Smooth muscle cell (in vitro differentiated cells): ENCODE results near the gene DAB1. TPM values are rescaled to one million over a fixed set of nuclear protein-coding genes. Genes with fewer than 3 reads are reported as not detected.
"Not testable (repeated sequence)": the region's sequence is repeated elsewhere in the genome, so short reads cannot be mapped to it uniquely, and the experiment has no call there.

Source experiments
- DNase-seq: peaks from one replicate; lab custom pipeline; 2025; ENCODE audit not compliant: unreplicated experiment; lab: John Stamatoyannopoulos, UW
- H2AFZ ChIP-seq: fragments of 200-600 bp; sonication (generic); 2 replicates; pipeline ENCODE4 v1.6.0; 2016; ENCODE audit warnings: antibody characterized with exemption, low read depth, mild to moderate bottlenecking
- H3F3A ChIP-seq: fragments of 200-600 bp; sonication (generic); 2 replicates; pipeline ENCODE4 v1.6.0; 2017; ENCODE audit warnings: antibody characterized with exemption, low read depth
- H3K27ac ChIP-seq: fragments of 200-600 bp; sonication (generic); 2 replicates; pipeline ENCODE4 v1.5.1; 2016; ENCODE audit warnings: low read depth, mild to moderate bottlenecking
- H3K27me3 ChIP-seq: fragments of 200-600 bp; sonication (generic); 2 replicates; pipeline ENCODE4 v1.6.1; 2016; ENCODE audit warnings: low read depth, mild to moderate bottlenecking
- H3K36me3 ChIP-seq: fragments of 200-600 bp; sonication (generic); 2 replicates; pipeline ENCODE4 v1.5.1; 2016; ENCODE audit warnings: low read depth
- H3K4me1 ChIP-seq: fragments of 200-600 bp; sonication (generic); 2 replicates; pipeline ENCODE4 v1.5.1; 2016; ENCODE audit warnings: low read depth
- H3K4me2 ChIP-seq: fragments of 200-600 bp; sonication (generic); 2 replicates; pipeline ENCODE4 v1.6.0; 2016; ENCODE audit warnings: mild to moderate bottlenecking
- H3K4me3 ChIP-seq: fragments of 200-600 bp; sonication (generic); 2 replicates; pipeline ENCODE4 v1.5.1; 2016; ENCODE audit warnings: mild to moderate bottlenecking
- H3K79me2 ChIP-seq: fragments of 200-600 bp; sonication (generic); 2 replicates; pipeline ENCODE4 v1.6.0; 2016; ENCODE audit warnings: low read depth, mild to moderate bottlenecking
- H3K9ac ChIP-seq: fragments of 200-600 bp; sonication (generic); 2 replicates; pipeline ENCODE4 v1.6.0; 2016; ENCODE audit warnings: low read depth
- H3K9me3 ChIP-seq: fragments of 200-600 bp; sonication (generic); replicated peaks from 2 replicates; pipeline ENCODE4 v1.5.1; 2016; ENCODE audit warnings: low read depth
- H4K20me1 ChIP-seq: fragments of 200-600 bp; sonication (generic); 2 replicates; pipeline ENCODE4 v1.6.0; 2016; ENCODE audit warnings: low read depth
- CTCF ChIP-seq: fragments of 200-600 bp; sonication (generic); IDR thresholded peaks from 2 replicates; pipeline ENCODE4 v1.5.1; 2017; ENCODE audit warnings: borderline replicate concordance, mild to moderate bottlenecking, antibody characterized with exemption; ENCODE audit not compliant: insufficient read depth, poor library complexity, severe bottlenecking
- WGBS: methylation state at CpG from one replicate; pipeline ENCODE4 v1.1.7; 2016; ENCODE audit warnings: low lambda C conversion rate; 5-methylcytosine and 5-hydroxymethylcytosine counted together
- polyA plus RNA-seq: library from polyadenylated mRNA; unstranded; fragments of >200 nt; fragmentation: Nextera tagmentation; extraction: Ambion mirVana; gene quantifications from 2 replicates; pipeline ENCODE4 v1.2.1, GENCODE V29; 2016
- total RNA-seq: library from RNA; depleted of rRNA; stranded (reverse); fragments of >200 nt; gene quantifications from 2 replicates; pipeline ENCODE4 v1.2.3, GENCODE V29; 2014

The DAB1 gene
- total and polyA plus RNA-seq, 2 experiments from 2014 or later = 0.22 to 0.30 TPM

- no peak for TF ChIP-seq CTCF
- 89% methylated on average over 8 of the region's 8 CpGs for WGBS
These were observed 77.9 kb downstream of the DAB1 start for GRCh38 chr1:57345916-57346315.

DNA sequence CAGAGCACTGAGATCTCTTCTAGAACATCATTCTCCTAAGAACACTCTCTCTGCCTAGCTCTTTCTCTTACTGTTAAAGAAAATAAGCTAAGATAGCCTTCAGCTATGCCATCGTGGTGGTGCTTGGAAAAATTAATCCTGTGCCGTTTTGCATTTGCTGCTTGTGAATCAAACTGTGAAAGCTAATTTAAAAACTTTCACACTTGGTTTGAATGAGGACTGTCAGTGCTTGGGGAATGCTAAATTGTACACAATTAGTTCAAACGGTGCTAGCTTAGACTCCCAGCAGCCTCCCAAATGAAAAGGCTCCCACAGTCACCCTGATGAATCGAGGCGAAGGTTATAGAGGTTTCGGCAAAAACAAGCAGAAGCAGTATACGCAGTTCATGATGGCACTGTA, 79.6 kb downstream of the DAB1 start:
- Histone ChIP-seq H3K27ac (no peak overlapping the region), H4K20me1 (no peaks in the 10 kb centered on the region), H2AFZ (no peak overlapping the region), H3K79me2 (no peaks in the 10 kb centered on the region), H3K4me1 (no peaks in the 10 kb centered on the region), H3K4me2 (no peak overlapping the region), H3K4me3 (no peak overlapping the region), H3K9me3 (no peaks in the 10 kb centered on the region), H3F3A (no peaks in the 10 kb centered on the region), H3K36me3 (no peaks in the 10 kb centered on the region), H3K27me3 (no peaks in the 10 kb centered on the region), H3K9ac (no peak overlapping the region)
- WGBS = 93% methylated on average over 7 of the region's 7 CpGs
- no peak for DNase-seq
- no peak for TF ChIP-seq CTCF

More at GRCh38 chr1:57345916-57346315, 77.9 kb downstream of the DAB1 start:
- no peak overlapping the region for H3K9ac ChIP-seq
- H4K20me1 ChIP-seq = no peaks in the 10 kb centered on the region
- H3K27ac ChIP-seq = no peak overlapping the region
- no peaks in the 10 kb centered on the region for H3K27me3 ChIP-seq
- no peak overlapping the region for H3K4me2 ChIP-seq
- no peak overlapping the region for H3K4me3 ChIP-seq
- no peaks in the 10 kb centered on the region for H3K4me1 ChIP-seq
- no peaks in the 10 kb centered on the region for H3K36me3 ChIP-seq
- H3K79me2 ChIP-seq = no peaks in the 10 kb centered on the region
- H3F3A ChIP-seq = no peaks in the 10 kb centered on the region
- H3K9me3 ChIP-seq = no peaks in the 10 kb centered on the region
- no peak overlapping the region for H2AFZ ChIP-seq
- no peak for DNase-seq

- H3K27me3 ChIP-seq, H3K79me2 ChIP-seq, H3K4me2 ChIP-seq, H3K36me3 ChIP-seq, H3K27ac ChIP-seq, H3F3A ChIP-seq, H3K9me3 ChIP-seq, H3K4me3 ChIP-seq, H4K20me1 ChIP-seq, H2AFZ ChIP-seq, DNase-seq, H3K9ac ChIP-seq, H3K4me1 ChIP-seq: not testable (repeated sequence)
- WGBS = 88% methylated on average over 27 of the region's 34 CpGs
These were observed 80.5 kb downstream of the DAB1 start for GRCh38 chr1:57343298-57343915.

DNA sequence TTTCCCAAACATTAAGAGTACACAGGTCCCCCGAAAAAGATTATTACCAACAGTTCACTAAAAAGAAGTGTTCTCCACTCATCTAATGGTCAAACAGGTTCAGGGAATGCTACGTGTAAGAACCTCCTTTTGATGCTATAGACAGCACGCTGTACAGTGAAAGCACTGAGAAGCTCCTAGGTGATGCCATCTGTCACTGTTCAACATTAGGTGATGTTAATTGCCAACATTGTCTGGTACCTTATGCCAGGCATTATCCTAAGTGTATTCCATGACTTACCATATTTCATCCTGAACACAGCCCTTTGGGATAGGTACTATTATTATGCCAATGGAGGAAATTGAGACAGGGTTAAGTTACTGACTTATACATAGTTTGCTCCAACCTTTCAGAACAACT, 82.1 kb downstream of the DAB1 start:
- no peaks in the 10 kb centered on the region for H3K79me2 ChIP-seq
- no peaks in the 10 kb centered on the region for H3K4me1 ChIP-seq
- H3K9ac ChIP-seq = no peak overlapping the region
- DNase-seq = no peak
- 95% methylated on average over 3 of the region's 3 CpGs for WGBS
- no peak overlapping the region for H3K4me3 ChIP-seq
- no peak for TF ChIP-seq CTCF
- no peaks in the 10 kb centered on the region for H3K9me3 ChIP-seq
- no peaks in the 10 kb centered on the region for H4K20me1 ChIP-seq
- H3K4me2 ChIP-seq = no peak overlapping the region
- no peak overlapping the region for H3K27ac ChIP-seq
- no peak overlapping the region for H2AFZ ChIP-seq
- peaks cover 6% of the 10 kb centered on the region for H3K27me3 ChIP-seq
- no peaks in the 10 kb centered on the region for H3F3A ChIP-seq
- H3K36me3 ChIP-seq = no peaks in the 10 kb centered on the region
